KBM-7 (cell line): ENCODE results near the gene SLC25A4.
A peak's percentile ranks its signal among the peaks of the same experiment; 100 is the strongest.
"Not testable (repeated sequence)": the region's sequence is repeated elsewhere in the genome, so short reads cannot be mapped to it uniquely, and the experiment has no call there.

Experiments
- DNase-seq: peaks from one replicate; pipeline ENCODE4 v3.0.0-alpha.2; 2015
- in situ Hi-C: fragments of 300-500 bp; cut with MboI; formaldehyde crosslinking; loops from 2 replicates; pipeline ENCODE4 v1.14.3; 2020; ENCODE audit warnings: low sequenced_read_pairs, low pct_unique_long_range_greater_than_20kb, mixed read lengths

SLC25A4 gene

DNA sequence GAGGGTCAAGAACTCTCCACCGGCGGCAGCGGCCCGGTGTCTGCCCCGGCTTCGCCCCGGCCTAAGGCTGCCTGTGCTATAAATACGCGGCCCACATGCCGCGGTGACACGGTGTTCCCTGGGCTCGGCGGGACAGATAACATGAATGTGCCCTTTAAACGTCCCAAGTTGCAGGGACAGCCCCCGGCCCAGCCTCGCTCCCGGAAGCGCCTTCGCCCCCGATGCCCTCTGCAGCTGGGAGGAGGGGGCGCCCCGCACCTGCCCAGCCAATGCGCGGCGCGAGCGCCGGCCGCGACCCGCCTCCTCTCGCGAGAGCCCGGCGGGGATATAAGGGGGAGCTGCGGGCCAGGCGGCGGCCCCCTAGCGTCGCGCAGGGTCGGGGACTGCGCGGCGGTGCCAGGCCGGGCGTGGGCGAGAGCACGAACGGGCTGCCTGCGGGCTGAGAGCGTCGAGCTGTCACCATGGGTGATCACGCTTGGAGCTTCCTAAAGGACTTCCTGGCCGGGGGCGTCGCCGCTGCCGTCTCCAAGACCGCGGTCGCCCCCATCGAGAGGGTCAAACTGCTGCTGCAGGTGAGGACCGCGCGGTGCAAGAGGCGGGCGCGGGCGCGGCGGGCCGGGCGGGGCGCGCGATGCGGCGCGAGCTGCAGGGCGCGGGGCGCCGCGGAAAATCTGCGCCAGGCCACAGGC lies at the start of gene SLC25A4:
Gene SLC25A4, plus strand, starts transcription at position 355 of the 689 bp plus-strand sequence. Its CDS starts 107 bp downstream, at position 462.
- peak; percentile 83 for DNase-seq
- in situ Hi-C loops: no loop called here

DNA sequence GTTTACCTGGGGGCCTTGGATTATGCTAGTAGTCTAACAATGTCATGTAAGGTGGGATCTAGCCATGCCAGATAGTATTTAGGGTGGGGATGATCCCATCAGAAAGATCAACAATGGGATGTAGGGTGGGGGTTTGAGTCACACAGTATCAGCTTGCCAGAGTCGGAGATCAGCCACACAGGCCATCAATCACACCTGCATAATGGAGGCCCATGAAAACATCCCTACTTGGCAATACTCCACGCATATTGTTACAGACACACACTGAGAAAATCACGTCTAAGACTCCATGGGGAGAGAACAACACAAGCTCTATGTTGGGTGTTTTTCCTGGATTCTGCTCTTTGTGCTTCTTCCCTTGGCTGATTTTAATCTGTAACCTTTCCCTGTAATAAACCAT lies 49.5 kb upstream of the SLC25A4 start:
- DNase-seq: no peak
- in situ Hi-C loops: no loop called here

DNA sequence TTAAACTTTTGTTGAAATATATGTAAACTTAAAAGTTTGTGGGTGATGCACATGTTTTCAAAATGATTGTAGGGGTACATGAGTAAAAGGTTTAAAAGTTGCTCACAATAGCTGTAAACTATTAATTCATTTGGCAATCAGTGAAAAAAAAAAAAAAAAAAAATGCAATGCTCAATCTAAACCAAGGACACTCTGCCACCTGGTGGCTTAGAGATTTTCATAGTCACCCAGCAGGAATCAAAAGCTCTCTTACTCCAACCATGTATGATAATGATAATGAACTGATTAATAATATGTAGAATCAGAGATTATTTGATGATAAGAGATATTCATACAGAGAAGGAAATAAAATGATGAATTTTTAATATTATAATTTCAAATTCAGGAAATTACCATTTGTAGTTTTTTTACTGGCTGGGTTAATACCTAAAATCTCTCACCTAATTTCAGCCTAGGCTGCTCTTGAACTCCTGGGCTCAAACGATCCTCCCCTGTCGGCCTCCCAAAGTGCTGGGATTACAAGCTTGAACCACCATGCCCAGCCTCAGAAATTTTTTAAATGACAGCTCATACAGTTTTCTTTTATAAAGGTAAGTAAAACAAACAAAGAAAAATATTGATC lies 46.9 kb upstream of the SLC25A4 start:
- DNase-seq: peak; percentile 59
- in situ Hi-C loops: no loop called here

DNA sequence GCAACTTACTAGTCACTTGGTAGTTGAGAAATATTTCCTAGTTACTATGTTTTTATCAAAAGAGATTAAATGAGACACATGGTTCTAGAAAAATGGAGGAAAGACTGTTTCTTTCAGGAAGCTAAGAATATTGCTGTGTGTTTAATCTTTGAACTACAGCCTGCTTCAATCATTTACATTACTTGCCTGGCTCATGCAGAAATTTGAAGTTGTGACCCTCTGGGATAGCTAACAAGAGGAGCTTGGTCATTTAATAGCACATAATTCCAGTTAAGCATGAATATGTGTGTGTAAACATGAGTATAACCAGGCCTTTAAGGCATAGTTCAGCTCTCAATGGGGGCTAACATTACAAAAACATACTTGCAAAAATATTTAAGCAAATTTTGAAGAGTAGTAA lies 44.6 kb upstream of the SLC25A4 start:
- no peak for DNase-seq
- in situ Hi-C loops: no loop called here

DNA sequence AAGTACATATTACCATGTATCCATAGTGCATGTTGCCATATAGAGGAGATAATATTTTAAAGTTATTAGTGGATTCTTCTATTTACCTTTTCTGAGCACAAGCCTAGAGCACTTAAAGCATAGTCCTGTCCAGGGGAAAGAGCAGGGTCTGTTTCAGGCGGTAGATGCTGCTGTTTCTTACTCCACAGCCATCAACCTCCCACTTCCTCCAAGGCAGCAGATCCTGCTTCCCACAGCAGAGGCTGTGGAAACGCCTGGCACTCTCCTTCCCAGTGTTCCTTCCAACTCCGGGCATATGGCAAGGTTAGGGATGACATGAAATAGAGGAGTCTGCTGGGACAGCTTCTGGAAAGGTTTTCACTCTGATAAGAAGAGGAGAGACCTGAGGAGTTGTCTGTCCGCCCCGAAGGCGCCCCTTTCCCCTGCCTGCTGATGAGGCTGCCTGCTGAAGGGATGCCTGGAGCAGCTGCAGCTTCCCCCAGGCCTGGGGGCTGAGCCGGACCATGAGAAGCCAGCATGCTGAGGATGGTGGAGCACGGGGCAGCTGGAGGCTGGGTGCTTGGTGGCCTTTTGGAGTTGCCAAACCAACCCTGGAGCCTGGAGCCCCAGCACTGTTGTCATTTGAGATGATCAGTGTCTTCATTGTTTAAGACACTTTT lies 43.9 kb upstream of the SLC25A4 start:
- in situ Hi-C loops: no loop called here

DNA sequence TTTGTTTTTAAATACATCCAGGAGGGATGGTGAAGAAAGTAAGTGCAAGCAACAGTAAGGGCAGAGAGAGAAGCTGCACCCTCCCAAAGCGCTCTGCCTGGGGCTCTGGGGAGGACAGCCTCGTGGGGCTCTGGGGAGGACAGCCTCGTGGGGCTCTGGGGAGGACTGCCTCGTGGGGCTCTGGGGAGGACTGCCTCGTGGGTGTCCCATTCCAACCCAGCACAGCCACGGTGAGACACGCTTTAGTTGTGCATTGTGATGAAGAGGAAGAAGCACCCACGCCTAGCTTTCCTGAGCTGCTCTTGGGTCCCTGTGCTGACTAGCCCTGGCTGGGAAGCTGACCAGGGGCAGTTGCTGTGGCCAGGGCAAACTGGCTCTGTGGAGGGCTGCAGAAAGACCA lies 43.1 kb upstream of the SLC25A4 start:
- no peak for DNase-seq
- in situ Hi-C loops: loop anchor here (25.0 kb wide), 1 partner anchor 363 kb away; the partner anchor contains the start of gene CENPU

More for the DNA sequence above, 43.9 kb upstream of the SLC25A4 start:
- DNase-seq: no peak

DNA sequence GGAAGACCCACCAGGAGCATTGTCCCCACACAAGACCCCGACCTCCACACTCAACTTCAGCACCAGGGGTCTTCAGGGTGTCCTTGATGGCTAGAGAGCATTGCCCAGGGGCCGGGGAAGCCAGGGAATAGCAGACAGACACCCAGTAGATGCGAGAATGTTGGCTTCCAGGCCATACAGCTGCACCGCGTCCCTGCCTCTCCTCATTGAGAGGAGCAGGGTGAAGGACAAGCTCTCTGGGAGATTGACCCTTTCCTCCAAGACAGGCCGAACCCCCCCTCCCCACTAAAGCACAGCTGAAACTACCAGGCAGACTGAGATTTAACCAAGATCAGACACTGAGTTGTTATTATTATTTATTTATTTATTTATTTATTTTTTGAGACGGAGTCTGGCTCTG lies 42.6 kb upstream of the SLC25A4 start:
- in situ Hi-C loops: loop anchor here (25.0 kb wide), 1 partner anchor 363 kb away; the partner anchor contains the start of gene CENPU
- no peak for DNase-seq

GRCh38 chr4:185101354-185101890 lies 41.6 kb upstream of the SLC25A4 start:
- no peak for DNase-seq
- in situ Hi-C loops: loop anchor here (25.0 kb wide), 1 partner anchor 364 kb away; the partner anchor contains the start of gene CENPU

DNA sequence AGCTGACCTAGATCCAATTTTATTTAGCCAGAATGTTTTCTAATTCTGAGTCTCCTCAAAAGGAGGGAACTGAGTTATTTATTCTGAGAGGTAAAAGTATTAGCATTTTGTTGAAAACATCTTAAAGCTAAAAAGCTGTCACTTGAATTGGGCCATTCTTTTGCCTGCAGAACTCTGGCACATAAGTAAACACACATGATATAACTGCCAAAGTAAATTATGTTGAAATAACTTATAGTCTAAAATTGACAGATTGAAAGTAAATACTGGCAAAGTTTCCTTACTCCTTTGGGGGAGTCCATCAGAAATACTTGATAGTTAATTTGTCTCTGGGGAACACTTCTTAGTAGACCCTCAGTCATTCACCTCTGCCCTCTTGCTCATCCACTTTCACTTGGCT lies 38.3 kb upstream of the SLC25A4 start:
- DNase-seq: no peak
- in situ Hi-C loops: loop anchor here (25.0 kb wide), 1 partner anchor 367 kb away; the partner anchor contains the start of gene CENPU

DNA sequence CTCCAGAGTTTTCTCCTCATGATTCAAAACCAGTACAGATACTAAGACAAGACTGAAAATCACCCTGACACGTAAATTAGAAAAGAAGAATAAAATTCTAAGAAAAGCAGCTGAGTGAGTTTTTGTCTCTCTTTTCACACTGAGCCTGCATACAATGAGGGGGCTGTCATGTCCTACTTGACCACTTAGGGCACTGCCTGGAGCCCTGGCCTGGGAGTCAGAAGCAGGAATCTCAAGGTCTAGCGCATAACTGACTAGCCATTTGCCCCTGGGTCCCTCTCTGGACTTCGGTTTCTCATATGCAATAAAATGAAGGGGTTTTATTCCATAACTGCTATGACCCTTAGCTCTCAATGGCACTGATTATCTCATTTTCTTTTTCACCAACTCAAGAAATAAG lies 36.7 kb upstream of the SLC25A4 start:
- in situ Hi-C loops: loop anchor here (25.0 kb wide), 1 partner anchor 369 kb away; the partner anchor contains the start of gene CENPU
- DNase-seq: no peak

DNA sequence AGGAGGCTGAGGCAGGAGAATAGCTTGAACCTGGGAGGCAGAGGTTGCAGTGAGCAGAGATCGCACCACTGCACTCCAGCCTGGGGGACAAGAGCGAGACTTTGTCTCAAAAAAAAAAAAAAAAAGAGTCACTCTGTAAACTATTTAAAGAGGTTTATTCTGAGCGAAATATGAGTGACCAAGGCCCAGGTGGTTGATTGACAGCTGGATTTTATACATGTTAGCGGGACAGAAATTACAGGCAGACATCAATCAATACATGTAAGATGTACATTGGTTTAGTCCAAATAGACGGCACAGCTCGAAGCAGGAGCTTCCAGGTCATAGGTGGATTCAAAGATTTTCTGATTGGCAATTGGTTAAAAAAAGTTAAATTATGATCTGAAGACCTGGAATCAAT lies 35.5 kb upstream of the SLC25A4 start:
- in situ Hi-C loops: loop anchor here (25.0 kb wide), 1 partner anchor 370 kb away; the partner anchor contains the start of gene CENPU

DNA sequence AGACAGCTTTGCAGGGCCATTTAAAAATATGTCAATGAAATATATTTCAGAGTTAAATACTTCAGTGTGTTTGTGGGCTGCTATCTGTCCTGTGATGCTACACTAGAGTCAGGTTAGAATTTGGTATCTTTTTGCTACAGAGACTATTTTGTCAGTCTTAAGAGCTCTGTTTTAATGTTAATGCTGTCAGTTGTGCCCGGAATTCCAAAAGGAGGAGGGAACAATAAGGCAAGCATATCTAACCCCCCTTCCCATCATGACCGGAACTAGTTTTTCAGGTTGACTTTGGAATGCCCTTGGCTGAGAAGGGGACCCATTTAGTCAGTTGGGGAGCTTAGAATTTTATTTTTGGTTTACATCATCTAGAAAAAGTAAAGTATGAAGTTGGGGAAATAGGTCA lies 34.9 kb upstream of the SLC25A4 start:
- in situ Hi-C loops: loop anchor here (25.0 kb wide), 1 partner anchor 371 kb away; the partner anchor contains the start of gene CENPU

More for the DNA sequence above, 35.5 kb upstream of the SLC25A4 start:
- DNase-seq: not testable (repeated sequence)

DNA sequence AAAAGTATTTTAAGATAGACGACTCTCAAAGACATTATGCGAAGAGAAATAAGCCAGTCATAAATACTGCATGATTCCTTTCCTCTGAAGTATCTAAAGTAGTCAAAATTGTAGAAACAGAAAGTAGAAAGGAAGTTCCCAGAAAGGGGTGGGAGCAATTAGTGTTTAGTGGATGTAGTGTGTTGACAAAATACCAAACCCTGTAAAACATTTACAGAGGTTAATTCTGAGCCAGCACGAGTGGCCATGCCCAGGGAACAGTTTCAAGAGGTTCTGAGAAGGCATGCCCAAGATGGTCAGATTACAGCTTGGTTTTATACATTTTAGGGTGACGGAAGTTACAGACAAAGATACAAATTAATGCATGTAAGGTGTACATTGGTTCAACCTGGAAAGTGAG lies 34.4 kb upstream of the SLC25A4 start:
- in situ Hi-C loops: loop anchor here (25.0 kb wide), 1 partner anchor 371 kb away; the partner anchor contains the start of gene CENPU
- DNase-seq: no peak

More for the DNA sequence above, 34.9 kb upstream of the SLC25A4 start:
- no peak for DNase-seq

GRCh38 chr4:185109736-185110135 lies 33.3 kb upstream of the SLC25A4 start:
- in situ Hi-C loops: loop anchor here (25.0 kb wide), 1 partner anchor 372 kb away; the partner anchor contains the start of gene CENPU
- DNase-seq: no peak

DNA sequence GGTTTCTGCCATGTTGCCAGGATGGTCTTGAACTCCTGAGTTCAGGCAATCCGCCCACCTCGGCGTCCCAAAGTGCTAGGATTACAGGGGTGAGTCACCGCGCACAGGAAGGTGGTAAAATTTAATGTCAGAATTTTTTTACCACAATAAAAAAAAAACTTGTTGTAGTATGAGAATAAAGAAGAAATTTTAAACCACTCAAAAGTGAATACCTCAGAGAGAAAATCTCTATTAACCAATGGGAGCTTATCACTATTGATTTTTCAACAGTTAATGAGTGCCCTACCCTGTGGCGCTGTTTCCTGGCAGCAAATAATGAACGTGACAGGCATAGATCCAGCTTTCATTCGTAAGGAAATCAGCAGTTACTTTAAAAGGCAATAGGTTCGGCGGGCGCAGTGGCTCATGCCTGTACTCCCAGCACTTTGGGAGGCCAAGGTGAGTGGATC lies 32.7 kb upstream of the SLC25A4 start:
- in situ Hi-C loops: loop anchor here (25.0 kb wide), 1 partner anchor 373 kb away; the partner anchor contains the start of gene CENPU

GRCh38 chr4:185112104-185112503 lies 31.0 kb upstream of the SLC25A4 start:
- in situ Hi-C loops: loop anchor here (25.0 kb wide), 1 partner anchor 375 kb away; the partner anchor contains the start of gene CENPU
- no peak for DNase-seq

More for the DNA sequence above, 32.7 kb upstream of the SLC25A4 start:
- DNase-seq: no peak

- no peak for DNase-seq
- in situ Hi-C loops: loop anchor here (25.0 kb wide), 1 partner anchor 376 kb away; the partner anchor contains the start of gene CENPU
Observed at GRCh38 chr4:185113340-185113739, 29.7 kb upstream of the SLC25A4 start.

GRCh38 chr4:185115827-185116232 lies 27.2 kb upstream of the SLC25A4 start:
- peak; percentile 78 for DNase-seq
- in situ Hi-C loops: loop anchor here (25.0 kb wide), 1 partner anchor 379 kb away; the partner anchor contains the start of gene CENPU
